HL-60 (cell line): ENCODE measurements around the gene SSNA1.

Source experiments
- POLR2AphosphoS5 ChIP-seq: IDR thresholded peaks from 2 replicates; pipeline ENCODE4 v1.6.1; 2012; ENCODE audit warnings: low read depth
- REST ChIP-seq: IDR thresholded peaks from 2 replicates; pipeline ENCODE4 v1.6.1; 2012; ENCODE audit warnings: low read depth; ENCODE audit not compliant: insufficient replicate concordance
- TF ChIP-seq, protein P1 (sequence below): IDR thresholded peaks from one replicate; pipeline ENCODE4 v1.5.1; 2011; ENCODE audit warnings: low read length, control low read depth, inconsistent platforms; ENCODE audit not compliant: insufficient read depth

DNA sequence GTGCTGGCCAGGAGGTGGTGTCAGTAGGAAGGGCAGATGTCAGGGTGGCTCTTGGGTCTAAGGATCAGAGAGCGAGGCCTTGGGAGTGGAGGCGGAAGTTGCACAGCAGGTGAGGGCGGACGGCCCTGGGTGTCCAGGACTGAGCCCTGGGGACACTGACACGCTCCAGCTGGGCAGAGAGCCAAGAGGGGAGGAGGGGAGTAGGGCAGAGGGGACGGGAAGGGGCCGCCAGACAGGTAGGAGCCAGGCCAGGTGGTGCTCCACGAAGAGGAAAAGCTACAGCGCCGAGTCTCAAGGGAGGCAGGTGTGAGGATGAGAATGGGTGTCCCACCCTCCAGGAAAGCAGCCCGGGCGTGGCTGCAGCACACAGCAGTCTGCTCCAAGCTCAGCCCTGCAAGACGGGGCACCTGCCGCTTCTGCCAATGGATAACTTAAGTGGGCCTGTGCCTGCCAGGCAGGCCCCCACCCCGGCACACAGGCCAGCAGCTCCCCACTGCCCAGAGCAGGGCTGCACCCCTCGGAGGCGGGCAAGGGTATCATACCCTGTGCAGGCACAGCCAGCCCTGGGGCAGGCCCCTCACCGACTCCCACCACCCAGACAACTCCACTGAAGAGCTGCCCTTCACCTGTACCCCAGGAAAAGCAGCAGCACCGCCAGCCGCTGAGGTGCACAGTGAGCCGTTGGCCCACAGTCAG lies 7.2 kb downstream of the SSNA1 start:
- TF ChIP-seq, protein P1, sequence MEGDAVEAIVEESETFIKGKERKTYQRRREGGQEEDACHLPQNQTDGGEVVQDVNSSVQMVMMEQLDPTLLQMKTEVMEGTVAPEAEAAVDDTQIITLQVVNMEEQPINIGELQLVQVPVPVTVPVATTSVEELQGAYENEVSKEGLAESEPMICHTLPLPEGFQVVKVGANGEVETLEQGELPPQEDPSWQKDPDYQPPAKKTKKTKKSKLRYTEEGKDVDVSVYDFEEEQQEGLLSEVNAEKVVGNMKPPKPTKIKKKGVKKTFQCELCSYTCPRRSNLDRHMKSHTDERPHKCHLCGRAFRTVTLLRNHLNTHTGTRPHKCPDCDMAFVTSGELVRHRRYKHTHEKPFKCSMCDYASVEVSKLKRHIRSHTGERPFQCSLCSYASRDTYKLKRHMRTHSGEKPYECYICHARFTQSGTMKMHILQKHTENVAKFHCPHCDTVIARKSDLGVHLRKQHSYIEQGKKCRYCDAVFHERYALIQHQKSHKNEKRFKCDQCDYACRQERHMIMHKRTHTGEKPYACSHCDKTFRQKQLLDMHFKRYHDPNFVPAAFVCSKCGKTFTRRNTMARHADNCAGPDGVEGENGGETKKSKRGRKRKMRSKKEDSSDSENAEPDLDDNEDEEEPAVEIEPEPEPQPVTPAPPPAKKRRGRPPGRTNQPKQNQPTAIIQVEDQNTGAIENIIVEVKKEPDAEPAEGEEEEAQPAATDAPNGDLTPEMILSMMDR = no peak
- no peak for TF ChIP-seq REST
- no peak for TF ChIP-seq POLR2AphosphoS5
